Jurkat, Clone E6-1 (cell line): ENCODE results near the gene UBE2I.

Experiments
- DNase-seq: peaks from one replicate; pipeline ENCODE4 v3.0.0-alpha.2; 2011; ENCODE audit warnings: low read depth, low spot score
- H3K4me3 ChIP-seq: 2 replicates; pipeline ENCODE4 v1.5.1; 2011; ENCODE audit warnings: mild to moderate bottlenecking, low read length, control low read depth, moderate library complexity

UBE2I gene

GRCh38 chr16:1335211-1335971 is 26.0 kb downstream of the UBE2I start:
- no peak for DNase-seq
- no peak overlapping the region for H3K4me3 ChIP-seq

- no peak overlapping the region for H3K4me3 ChIP-seq
- no peak for DNase-seq
Observed at GRCh38 chr16:1335996-1336395, 26.6 kb downstream of the UBE2I start.

- H3K4me3 ChIP-seq: no peak overlapping the region
- no peak for DNase-seq
Observed at GRCh38 chr16:1336619-1337018, 27.2 kb downstream of the UBE2I start.

- no peak for DNase-seq
- H3K4me3 ChIP-seq: no peak overlapping the region
Observed at GRCh38 chr16:1337486-1337885, 28.1 kb downstream of the UBE2I start.

GRCh38 chr16:1338119-1338730 is 28.8 kb downstream of the UBE2I start:
- no peak overlapping the region for H3K4me3 ChIP-seq
- no peak for DNase-seq

- DNase-seq: no peak
- H3K4me3 ChIP-seq: no peak overlapping the region
Observed at GRCh38 chr16:1338855-1339675, 29.6 kb downstream of the UBE2I start.

GRCh38 chr16:1340730-1341494 is 31.5 kb downstream of the UBE2I start:
- no peak for DNase-seq
- H3K4me3 ChIP-seq: no peak overlapping the region

GRCh38 chr16:1341495-1342420 is 32.3 kb downstream of the UBE2I start:
- peak overlapping the region; percentile 45 for H3K4me3 ChIP-seq
- DNase-seq: no peak

GRCh38 chr16:1342526-1343427 is 33.3 kb downstream of the UBE2I start:
- DNase-seq: peak; percentile 94
- H3K4me3 ChIP-seq: peak overlapping the region; percentile 45

GRCh38 chr16:1343428-1344242 is 34.2 kb downstream of the UBE2I start:
- H3K4me3 ChIP-seq: peak overlapping the region; percentile 5; the same call in 1 of the 2 replicates
- no peak for DNase-seq

- no peak for DNase-seq
- no peak overlapping the region for H3K4me3 ChIP-seq
Observed at GRCh38 chr16:1344499-1344898, 35.1 kb downstream of the UBE2I start.

- DNase-seq: no peak
- H3K4me3 ChIP-seq: no peak overlapping the region
Observed at GRCh38 chr16:1345087-1345486, 35.7 kb downstream of the UBE2I start.

GRCh38 chr16:1345651-1346421 is 36.4 kb downstream of the UBE2I start:
- no peak overlapping the region for H3K4me3 ChIP-seq
- DNase-seq: no peak

- DNase-seq: no peak
- H3K4me3 ChIP-seq: no peak overlapping the region
Observed at GRCh38 chr16:1346422-1347285, 37.2 kb downstream of the UBE2I start.

- H3K4me3 ChIP-seq: no peak overlapping the region
- no peak for DNase-seq
Observed at GRCh38 chr16:1347286-1347855, 37.9 kb downstream of the UBE2I start.
